OCI-LY3 (cell line): ENCODE results near the gene SND1.

Experiments
- H2AFZ ChIP-seq: fragments of 200-600, 300-600 bp; shearing (Covaris generic); 2 replicates; pipeline ENCODE4 v1.6.0; 2014; ENCODE audit warnings: antibody characterized with exemption, low read depth, low read length
- H3K27ac ChIP-seq: fragments of 200-600, 300-600 bp; sonication (generic); 2 replicates; pipeline ENCODE4 v1.5.1; 2014; ENCODE audit warnings: mild to moderate bottlenecking, low read length, moderate library complexity, mixed read lengths
- H3K27me3 ChIP-seq: fragments of 200-600, 300-600 bp; sonication (generic); 2 replicates; pipeline ENCODE4 v1.6.1; 2014; ENCODE audit warnings: low read depth, low read length, mixed read lengths
- H3K36me3 ChIP-seq: fragments of 200-600, 300-600 bp; sonication (generic); replicated peaks from 2 replicates; pipeline ENCODE3; 2014; ENCODE audit warnings: low read depth, low read length, mixed read lengths
- H3K4me1 ChIP-seq: fragments of 300-600, 200-600 bp; sonication (generic); 2 replicates; pipeline ENCODE4 v1.6.1; 2014; ENCODE audit warnings: low read length, mixed read lengths
- H3K4me2 ChIP-seq: fragments of 200-600, 300-600 bp; sonication (generic); 2 replicates; pipeline ENCODE4 v1.6.1; 2014; ENCODE audit warnings: low read length, mixed read lengths
- H3K4me3 ChIP-seq: fragments of 300-600, 200-600 bp; sonication (generic); 2 replicates; pipeline ENCODE4 v1.5.1; 2014; ENCODE audit warnings: antibody characterized with exemption, mild to moderate bottlenecking, low read length, moderate library complexity
- H3K79me2 ChIP-seq: fragments of 300-600, 200-600 bp; shearing (Covaris generic); 2 replicates; pipeline ENCODE4 v1.6.1; 2014; ENCODE audit warnings: mild to moderate bottlenecking, low read length, mixed read lengths
- H3K9ac ChIP-seq: fragments of 300-600, 200-600 bp; shearing (Covaris generic); 2 replicates; pipeline ENCODE4 v1.6.0; 2014; ENCODE audit warnings: mild to moderate bottlenecking, low read length, moderate library complexity
- H3K9me3 ChIP-seq: fragments of 200-600, 300-600 bp; shearing (Covaris generic); 2 replicates; pipeline ENCODE4 v1.6.1; 2014; ENCODE audit warnings: low read length, mixed read lengths; ENCODE audit not compliant: insufficient read depth
- H4K20me1 ChIP-seq: fragments of 200-600, 300-600 bp; sonication (generic); 2 replicates; pipeline ENCODE4 v1.6.1; 2016; ENCODE audit warnings: low read length, mixed read lengths; ENCODE audit not compliant: insufficient read depth
- CTCF ChIP-seq: fragments of 200-600, 300-600 bp; sonication (generic); IDR thresholded peaks from 2 replicates; pipeline ENCODE4 v1.5.1; 2014; ENCODE audit warnings: antibody characterized with exemption, low read length, low read depth
- EZH2phosphoT487 ChIP-seq: fragments of 200-600 bp; shearing (Covaris generic); IDR thresholded peaks from 2 replicates; pipeline ENCODE4 v1.6.1; 2018; ENCODE audit warnings: antibody characterized with exemption, mixed run types, low read depth

The SND1 gene

GRCh38 chr7:128122576-128123290 lies 470.7 kb downstream of the SND1 start:
- no peaks in the 10 kb centered on the region for H3K79me2 ChIP-seq
- H3K36me3 ChIP-seq = no peaks in the 10 kb centered on the region
- peaks cover 13% of the 10 kb centered on the region for H3K4me1 ChIP-seq
- no peak overlapping the region for H3K4me2 ChIP-seq
- H3K27me3 ChIP-seq = peaks cover 17% of the 10 kb centered on the region; the same call in 1 of the 2 replicates
- TF ChIP-seq CTCF (no peak), EZH2phosphoT487 (no peak)
- H3K9ac ChIP-seq = no peak overlapping the region
- H3K4me3 ChIP-seq = no peak overlapping the region
- no peaks in the 10 kb centered on the region for H3K9me3 ChIP-seq
- no peak overlapping the region for H2AFZ ChIP-seq
- H3K27ac ChIP-seq = no peak overlapping the region
- H4K20me1 ChIP-seq = no peaks in the 10 kb centered on the region

- no peaks in the 10 kb centered on the region for H3K79me2 ChIP-seq
- no peak overlapping the region for H3K4me3 ChIP-seq
- H3K4me1 ChIP-seq = peaks cover 13% of the 10 kb centered on the region
- H2AFZ ChIP-seq = no peak overlapping the region
- H3K27me3 ChIP-seq = peaks cover 21% of the 10 kb centered on the region
- H3K4me2 ChIP-seq = no peak overlapping the region
- no peaks in the 10 kb centered on the region for H3K36me3 ChIP-seq
- TF ChIP-seq EZH2phosphoT487 (no peak), CTCF (no peak)
- H4K20me1 ChIP-seq = no peaks in the 10 kb centered on the region
- H3K9ac ChIP-seq = no peak overlapping the region
- H3K27ac ChIP-seq = no peak overlapping the region
- no peaks in the 10 kb centered on the region for H3K9me3 ChIP-seq
Observed at GRCh38 chr7:128123291-128124037, 471.5 kb downstream of the SND1 start.

DNA sequence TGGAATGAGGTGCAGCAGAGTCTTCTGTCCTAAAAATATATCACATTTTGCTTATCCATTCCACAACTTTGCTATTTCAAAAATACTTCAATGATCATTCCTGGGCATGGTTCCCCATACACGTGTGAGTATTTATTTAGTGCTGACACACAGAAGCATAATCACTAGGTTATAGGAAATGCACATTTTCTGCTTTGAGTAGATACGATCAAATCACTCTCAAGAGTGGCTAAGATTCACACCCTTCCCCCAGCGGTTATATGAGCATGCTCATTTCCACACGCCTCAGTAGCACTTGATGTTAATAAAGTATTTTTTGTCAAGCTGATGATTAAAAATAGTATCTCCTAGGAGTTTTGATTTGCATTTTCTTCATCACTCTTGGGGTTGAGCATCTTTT lies 472.8 kb downstream of the SND1 start:
- H4K20me1 ChIP-seq = no peaks in the 10 kb centered on the region
- no peak overlapping the region for H3K4me3 ChIP-seq
- H2AFZ ChIP-seq = no peak overlapping the region
- no peak overlapping the region for H3K27ac ChIP-seq
- TF ChIP-seq CTCF = no peak
- TF ChIP-seq EZH2phosphoT487 = no peak
- peak overlapping the region; percentile 32; the same call in 1 of the 2 replicates for H3K4me2 ChIP-seq
- H3K9ac ChIP-seq = no peak overlapping the region
- H3K4me1 ChIP-seq = peaks cover 18% of the 10 kb centered on the region
- H3K9me3 ChIP-seq = no peaks in the 10 kb centered on the region
- H3K79me2 ChIP-seq = no peaks in the 10 kb centered on the region
- peaks cover 24% of the 10 kb centered on the region for H3K27me3 ChIP-seq
- H3K36me3 ChIP-seq = no peaks in the 10 kb centered on the region

GRCh38 chr7:128125816-128126215 lies 473.8 kb downstream of the SND1 start:
- TF ChIP-seq EZH2phosphoT487 = no peak
- no peak for TF ChIP-seq CTCF
- peak overlapping the region; percentile 4; the same call in 1 of the 2 replicates for H3K4me2 ChIP-seq

More at GRCh38 chr7:128125816-128126215, 473.8 kb downstream of the SND1 start:
- H3K79me2 ChIP-seq = no peaks in the 10 kb centered on the region
- H2AFZ ChIP-seq = no peak overlapping the region
- no peak overlapping the region for H3K9ac ChIP-seq
- peaks cover 22% of the 10 kb centered on the region for H3K4me1 ChIP-seq
- no peaks in the 10 kb centered on the region for H3K36me3 ChIP-seq
- no peaks in the 10 kb centered on the region for H3K9me3 ChIP-seq
- H3K27me3 ChIP-seq = peaks cover 34% of the 10 kb centered on the region
- no peak overlapping the region for H3K4me3 ChIP-seq
- H4K20me1 ChIP-seq = no peaks in the 10 kb centered on the region
- no peak overlapping the region for H3K27ac ChIP-seq
